Measurements from ENCODE around the gene CGB8.
"Not testable (repeated sequence)": the region's sequence is repeated elsewhere in the genome, so short reads cannot be mapped to it uniquely, and the experiment has no call there.

Gene CGB8

DNA sequence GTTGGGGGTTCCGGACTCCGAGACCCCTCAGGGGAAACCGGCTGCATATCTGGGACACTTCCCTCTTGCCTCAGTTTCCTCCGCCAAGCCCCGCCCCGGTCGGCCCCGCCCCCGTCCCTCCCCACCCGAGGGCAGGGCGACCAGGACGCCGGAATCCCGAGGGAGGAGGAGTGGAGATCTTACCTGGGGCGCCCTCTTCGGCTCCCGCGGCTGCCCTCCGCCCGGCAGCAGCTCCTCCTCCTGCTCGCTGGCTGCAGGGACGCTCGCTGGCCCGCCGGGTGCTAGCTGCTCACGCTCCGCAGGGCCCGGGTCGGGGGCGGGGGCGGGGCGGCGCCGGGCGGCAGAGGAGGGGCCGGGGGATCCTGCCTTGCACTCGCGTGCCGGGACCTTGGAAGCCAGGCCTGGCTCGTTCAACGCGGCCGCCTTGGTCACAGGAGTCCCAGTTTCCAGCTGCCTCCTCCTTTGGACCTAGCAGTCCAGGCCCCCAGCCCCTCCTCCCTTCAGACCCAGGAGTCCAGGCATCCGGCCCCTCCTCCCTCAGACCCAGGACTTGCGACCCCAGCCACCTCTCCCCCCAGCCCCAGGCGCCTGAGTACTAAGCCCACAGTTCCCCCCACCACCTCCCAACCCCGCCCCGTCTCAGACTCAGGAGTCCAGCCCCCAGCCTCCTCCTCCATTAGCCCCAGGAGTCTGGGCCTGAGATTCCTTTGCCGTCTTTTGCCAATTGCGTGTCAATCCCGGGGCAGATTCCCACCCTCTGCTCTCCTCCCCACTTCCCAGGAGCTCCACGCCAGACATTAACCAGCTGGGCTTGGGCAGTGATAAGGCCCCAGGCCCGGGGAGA, 16.1 kb upstream of the CGB8 start, which contains the start of gene NTF4:
NTF4 (minus strand) TSS at position 51 of the 844 bp plus-strand sequence. CDS start 2,821 bp downstream, outside the sequence.
- no peak for DNase-seq

DNA sequence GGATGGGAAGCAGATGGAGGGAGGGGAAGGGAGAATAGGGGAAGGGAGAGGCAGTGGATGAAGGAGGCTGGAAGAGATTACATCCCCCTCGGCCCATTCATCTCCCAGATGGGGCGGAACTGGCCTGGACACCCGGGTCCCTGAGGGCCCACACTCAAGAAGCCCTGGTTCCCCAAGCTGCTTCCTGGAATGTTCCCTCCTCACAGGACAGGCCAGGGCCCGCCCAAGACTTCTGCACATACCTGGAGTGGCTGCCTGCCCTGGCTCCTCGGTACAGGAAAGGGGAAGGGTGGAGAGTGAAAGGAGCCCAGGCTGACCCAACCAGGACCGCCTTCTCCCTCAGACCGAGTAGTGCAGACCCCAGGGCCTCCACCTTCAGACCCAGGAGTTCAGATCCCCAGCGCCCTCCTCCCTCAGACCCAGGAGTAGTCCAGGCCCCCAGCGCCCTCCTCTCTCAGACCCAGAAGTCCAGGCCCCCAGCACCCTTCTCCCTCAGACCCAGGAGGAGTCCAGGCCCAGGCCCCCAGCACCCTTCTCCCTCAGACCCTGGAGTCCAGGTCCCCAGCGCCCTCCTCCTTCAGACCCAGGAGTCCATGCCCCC, 15.2 kb upstream of the CGB8 start:
- DNase-seq: no peak

DNA sequence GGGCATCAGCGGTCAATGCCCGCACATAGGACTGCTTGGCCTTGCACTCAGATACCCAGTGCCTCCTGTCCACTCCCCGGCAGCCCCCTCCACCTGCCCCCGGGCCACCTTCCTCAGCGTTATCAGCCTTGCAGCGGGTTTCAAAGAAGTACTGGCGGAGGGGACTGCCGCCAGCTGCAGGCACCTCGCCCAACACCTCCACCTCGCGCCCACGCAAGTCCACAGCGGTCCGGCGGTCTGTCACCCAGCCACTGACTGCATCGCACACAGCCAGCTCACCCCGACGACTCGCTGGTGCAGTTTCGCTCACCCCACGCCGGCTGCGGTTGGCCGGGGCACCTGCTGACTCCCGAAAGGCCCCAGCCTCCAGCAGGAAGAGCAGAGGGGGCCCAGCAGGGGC, 12.5 kb upstream of the CGB8 start:
- DNase-seq: no peak

DNA sequence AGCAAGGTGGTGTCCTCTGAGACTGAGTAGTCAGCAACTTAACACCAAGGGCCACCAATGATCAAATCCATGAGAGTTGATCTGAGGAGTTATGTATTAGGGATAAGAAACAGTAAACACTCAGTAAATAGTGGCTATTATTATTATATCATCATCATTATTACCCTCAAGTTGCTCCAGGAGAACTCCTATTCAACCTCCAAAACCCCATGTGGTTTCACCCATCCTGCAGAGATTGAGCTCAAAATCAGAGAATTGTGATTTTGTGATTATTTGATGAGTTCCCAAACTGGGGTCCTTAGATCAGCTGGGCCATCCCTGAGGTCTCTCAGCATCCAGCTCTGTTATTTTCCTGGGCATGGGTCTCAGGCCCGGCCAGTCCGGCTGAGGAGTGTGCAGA, 12.1 kb upstream of the CGB8 start:
- no peak for DNase-seq

DNA sequence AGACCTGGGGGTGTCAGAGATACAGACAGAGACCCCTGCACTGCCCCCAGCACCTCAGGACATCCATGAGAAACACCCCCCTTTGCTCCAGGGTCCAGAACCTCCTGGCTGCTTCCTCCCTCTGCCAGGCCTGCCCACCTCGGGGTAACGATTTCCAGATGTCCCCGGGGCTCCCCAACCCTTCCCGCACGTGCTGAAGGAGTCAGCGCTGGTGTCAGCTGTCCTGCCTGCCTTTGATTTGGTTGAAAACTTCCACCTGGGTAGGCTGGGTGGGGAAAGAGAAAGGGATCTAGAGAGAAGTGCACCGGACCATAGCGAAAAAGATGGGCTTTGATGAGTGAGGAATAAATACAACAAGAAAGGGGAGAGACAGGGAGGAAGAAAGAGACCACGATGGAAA, 10.1 kb upstream of the CGB8 start:
- DNase-seq: no peak

DNA sequence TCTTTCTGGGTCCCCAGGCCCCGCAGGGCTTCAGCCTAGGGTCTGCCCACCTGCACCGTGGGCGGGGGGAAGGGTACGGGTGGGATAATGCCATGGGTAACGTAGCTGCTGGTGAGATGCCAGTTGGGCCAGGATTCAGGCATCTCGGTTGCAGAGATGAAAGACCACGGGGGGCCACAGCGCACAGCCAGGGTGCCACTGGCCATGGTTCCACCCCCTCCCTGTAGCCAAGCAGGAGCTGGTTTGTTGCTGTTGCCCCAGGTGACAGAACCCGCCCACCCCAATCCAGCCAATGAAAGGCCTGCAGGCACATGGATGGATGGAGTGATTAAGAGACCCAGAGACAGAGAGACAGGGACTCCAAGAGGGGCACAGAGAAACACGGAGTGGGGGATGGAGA, 9.7 kb upstream of the CGB8 start:
- DNase-seq: no peak

DNA sequence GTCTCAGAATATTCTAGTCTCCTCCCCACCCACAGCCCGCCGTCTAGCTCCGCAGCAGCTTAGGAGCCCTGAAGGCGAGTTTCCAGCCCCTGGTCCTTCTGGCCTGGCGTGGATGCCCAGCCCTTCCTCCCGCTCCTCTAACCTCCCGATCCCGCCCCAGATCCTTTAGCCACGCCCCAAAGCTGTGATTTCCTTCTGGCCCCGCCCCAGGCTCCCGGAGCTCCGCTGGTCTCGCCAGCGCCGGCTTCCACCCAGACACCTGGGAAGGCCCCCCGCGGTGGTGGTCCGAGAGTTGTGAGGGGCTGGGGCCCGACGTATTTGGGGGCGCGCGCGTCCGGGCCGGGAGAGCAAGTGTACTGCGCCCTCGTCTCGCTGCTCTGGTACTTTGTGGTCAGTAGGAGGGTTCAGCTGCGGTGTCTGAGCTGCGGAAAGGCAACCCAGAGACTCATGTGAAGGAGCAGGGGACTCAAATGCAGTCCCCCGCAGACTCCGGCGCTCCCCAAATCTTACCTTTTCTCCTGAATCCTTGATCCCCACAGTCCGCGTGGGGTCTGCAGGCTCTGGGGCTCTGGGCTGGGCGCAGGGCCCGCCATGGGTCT, 8.8 kb upstream of the CGB8 start, which contains the start of gene CGB7:
CGB7 (minus strand) TSS at position 114 of the 599 bp plus-strand sequence. CDS start 2,374 bp downstream, outside the sequence.
- DNase-seq: peak; percentile 39

DNA sequence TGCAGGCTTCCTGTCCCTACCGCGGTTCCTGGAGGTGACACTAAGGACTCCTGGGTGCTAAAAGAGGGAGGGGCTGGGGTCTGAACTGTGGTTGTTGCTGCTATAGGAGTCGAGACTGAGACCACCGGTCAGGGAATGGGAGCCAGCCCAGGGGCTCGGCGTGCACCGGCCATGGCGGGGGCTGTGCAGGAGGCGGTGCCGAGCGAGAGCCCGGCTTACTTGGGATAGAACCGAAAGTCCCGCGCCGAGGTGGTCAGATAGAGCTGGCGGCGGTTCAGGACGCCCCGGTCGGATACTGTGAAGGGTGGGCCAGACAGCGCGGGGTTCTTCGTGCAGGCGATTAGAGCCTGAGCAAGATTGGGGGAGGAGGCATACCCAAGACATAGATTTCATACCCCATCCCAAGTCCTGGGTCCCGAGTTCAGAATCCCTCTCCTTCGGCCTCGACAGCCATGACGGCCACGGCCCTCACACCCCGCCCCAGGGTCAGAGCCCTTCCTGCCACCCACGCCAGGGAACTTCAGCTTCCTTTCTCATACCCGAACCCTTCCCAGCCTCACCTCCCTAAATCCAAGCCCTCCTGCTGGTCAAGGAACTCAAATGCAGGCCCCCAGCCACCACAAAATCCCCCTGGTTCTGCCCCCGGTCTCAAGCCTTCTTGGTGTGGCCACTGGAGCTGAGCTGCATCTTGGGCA, 8.1 kb upstream of the CGB8 start:
- not testable (repeated sequence) for DNase-seq

DNA sequence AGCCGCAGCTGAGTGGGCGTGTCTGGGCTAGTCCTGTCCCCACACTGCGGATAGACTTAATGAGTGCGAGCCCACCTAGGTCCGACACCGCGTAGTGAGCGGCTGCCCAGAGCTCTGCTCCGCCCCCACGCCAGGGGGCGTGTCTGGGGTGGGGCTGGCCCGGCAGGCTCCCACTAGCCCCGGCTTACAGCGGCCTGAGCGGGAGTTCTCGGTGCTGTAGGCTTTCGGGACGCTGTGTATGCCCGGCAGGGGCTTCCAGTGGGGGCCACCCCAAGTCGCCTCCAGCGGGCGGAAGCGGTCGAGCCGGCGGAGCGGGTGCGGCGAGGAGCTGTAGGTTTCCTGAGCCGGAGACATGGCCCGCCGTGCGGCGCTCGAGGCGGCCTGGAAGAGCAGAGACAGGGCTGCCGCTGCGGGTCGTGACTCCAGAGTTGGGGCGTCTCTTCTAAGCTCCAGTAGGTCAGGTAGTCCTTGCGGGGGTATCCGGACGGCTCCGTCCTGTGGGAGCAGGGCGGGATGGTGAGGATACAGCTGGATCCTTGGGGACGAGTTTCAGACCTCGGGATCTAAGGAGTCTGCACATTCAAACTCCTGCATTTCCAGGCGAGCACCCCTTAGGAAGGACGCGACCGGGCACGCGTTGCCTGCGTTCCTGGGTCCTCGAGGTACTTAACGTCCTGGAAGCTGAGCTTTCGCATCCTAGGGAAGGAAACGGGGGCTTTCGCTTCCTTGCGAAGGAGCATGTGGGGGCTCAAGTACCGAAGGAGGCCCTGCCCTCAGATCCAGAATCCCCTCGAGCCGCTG, 7.4 kb upstream of the CGB8 start:
- DNase-seq: peak; percentile 54

DNA sequence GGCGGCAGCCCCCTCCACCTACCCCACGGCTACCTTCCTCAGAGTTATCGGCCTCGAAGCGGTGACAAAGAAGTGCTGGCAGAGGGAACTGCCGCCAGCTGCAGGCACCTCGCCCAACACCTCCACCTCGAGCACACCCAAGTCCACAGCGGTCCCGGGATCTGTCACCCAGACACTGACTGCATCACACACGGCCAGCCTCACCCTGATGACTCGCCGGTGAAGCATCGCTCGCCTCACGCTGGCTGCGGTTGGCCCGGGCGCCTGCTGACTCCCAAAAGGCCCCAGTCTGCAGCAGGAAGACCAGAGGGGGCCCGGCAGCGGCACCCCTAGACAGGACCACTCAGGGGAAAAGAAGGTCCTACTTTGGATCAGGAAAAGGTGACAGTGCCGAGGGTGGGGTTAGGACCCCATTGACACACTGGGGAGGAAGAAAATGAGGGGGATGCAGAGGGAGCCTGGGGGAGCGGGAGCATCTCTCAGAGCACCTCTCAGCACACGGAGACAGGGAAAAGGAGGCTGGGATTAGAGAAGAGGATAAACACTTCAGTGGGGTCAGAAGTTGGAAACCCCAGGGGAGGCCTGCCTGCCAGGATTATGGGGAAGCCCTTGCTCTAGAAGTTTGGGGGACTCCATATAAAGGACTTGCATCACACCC, 1.6 kb upstream of the CGB8 start:
- DNase-seq: not testable (repeated sequence)

DNA sequence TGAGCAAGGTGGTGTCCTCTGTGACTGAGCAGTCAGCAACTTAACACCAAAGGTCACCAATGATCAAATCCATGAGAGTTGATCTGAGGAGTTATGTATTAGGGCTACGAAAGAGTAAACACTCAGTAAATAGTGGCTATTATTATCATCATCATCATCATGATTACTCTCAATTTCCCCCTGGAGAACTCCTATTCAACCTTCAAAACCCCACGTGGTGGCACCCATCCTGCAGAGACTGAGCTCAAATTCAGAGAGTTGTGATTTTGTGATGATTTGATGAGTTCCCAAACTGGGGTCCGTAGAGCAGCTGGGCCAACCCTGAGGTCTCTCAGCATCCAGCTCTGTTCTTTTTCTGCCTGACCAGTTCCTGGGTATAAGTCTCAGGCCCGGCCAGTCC, 923 bp upstream of the CGB8 start:
- not testable (repeated sequence) for DNase-seq

DNA sequence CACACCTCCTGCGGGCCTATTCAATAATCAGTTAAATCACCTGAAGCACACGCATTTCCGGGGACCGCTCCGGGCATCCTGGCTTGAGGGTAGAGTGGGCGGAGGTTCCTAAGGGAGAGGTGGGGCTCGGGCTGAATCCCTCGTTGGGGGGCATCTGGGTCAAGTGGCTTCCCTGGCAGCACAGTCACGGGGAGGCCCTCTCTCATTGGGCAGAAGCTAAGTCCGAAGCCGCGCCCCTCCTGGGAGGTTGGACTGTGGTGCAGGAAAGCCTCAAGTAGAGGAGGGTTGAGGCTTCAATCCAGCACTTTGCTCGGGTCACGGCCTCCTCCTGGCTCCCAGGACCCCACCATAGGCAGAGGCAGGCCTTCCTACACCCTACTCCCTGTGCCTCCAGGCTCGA, 5.4 kb downstream of the CGB8 start, which contains the start of gene CGB5:
CGB5 (plus strand) TSS at position 301 of the 400 bp plus-strand sequence. CDS start 362 bp downstream, outside the sequence.
- not testable (repeated sequence) for DNase-seq

DNA sequence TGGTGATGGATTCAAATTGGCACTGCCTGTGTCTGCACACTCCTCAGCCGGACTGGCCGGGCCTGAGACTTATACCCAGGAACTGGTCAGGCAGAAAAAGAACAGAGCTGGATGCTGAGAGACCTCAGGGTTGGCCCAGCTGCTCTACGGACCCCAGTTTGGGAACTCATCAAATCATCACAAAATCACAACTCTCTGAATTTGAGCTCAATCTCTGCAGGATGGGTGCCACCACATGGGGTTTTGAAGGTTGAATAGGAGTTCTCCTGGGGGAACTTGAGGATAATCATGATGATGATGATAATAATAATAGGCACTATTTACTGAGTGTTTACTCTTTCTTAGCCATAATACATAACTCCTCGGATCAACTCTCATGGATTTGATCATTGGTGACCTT, 6.2 kb downstream of the CGB8 start:
- DNase-seq: not testable (repeated sequence)

DNA sequence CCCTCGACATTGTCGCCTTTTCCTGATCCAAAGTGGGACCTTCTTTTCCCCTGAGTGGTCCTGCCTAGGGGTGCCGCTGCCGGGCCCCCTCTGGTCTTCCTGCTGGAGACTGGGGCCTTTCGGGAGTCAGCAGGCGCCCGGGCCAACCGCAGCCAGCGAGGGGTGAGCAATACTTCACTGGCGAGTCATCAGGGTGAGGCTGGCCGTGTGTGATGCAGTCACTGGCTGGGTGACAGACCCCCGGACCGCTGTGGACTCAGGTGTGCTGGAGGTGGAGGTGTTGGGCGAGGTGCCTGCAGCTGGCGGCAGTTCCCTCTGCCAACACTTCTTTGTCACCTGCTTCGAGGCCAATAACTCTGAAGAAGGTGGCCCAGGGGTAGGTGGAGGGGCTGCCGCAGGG, 6.7 kb downstream of the CGB8 start:
- no peak for DNase-seq

DNA sequence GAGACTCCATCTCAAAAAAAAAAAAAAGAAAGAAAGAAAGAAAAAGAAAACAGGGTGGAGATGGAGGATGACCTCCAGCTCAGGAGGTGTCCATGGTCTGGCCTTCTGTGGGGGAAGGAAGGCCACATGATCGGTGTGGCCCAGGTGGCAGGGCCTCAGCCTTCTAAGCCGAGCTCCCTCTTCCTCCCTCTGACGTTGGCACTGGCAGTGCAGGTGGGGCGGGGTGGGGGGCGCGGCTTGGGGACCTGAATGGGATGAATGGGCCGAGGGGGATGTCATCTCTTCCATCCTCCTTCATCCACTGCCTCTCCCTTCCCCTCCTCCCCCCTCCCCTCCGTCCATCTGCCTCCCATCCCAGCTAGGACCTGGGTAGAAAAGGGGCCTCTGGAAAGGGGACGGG, 9.2 kb downstream of the CGB8 start:
- not testable (repeated sequence) for DNase-seq

DNA sequence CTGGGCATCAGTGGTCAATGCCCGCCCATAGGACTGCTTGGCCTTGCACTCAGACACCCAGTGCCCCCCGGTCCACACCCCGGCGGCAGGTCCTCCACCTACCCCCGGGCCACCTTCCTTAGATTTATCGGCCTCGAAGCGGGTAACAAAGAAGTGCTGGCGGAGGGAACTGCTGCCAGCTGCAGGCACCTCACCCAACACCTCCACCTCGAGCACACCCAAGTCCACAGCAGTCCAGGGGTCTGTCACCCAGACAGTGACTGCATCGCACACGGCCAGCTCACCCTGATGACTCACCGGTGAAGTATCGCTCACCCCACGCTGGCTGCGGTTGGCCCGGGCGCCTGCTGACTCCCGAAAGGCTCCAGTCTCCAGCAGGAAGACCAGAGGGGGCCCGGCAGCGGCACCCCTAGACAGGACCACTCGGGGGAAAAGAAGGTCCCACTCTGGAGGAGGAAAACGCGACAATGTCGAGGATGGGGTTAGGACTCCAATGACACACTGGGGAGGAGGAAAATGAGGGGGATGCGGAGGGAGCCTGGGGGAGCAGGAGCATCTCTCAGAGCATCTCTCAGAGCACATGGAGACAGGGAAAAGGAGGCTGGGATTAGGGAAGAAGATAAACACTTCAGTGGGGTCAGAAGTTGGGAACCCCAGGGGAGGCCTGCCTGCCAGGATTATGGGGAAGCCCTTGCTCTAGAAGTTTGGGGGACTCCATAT, 10.2 kb downstream of the CGB8 start:
- DNase-seq: not testable (repeated sequence)

DNA sequence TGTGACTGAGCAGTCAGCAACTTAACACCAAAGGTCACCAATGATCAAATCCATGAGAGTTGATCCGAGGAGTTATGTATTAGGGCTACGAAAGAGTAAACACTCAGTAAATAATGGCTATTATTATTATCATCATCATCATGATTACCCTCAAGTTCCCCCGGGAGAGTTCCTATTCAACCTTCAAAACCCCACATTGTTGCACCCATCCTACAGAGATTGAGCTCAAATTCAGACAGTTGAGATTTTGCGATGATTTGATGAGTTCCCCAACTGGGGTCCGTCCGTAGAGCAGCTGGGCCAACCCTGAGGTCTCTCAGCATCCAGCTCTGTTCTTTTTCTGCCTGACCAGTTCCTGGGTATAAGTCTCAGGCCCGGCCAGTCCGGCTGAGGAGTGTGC, 10.8 kb downstream of the CGB8 start:
- not testable (repeated sequence) for DNase-seq

DNA sequence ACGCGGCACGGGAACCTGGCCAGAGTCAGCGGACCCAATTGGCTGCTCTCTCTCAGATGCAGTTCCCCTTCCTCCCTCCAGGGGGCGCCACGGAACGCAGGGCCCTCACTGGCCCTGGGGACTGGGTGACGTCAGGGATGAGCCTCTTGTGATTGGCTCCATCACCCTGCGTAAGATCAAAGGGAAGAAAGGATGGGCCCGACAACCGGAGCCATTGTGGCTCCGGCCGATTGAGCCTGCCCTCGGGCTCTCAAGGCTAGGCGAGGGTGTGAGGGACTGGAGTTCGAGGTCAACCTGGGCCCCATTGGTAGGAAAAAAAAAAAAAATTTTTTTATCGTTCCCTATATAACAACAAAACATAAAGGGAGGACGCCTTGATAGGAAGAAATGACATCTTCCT, 12.1 kb downstream of the CGB8 start, which contains the start of gene CGB1:
CGB1 (minus strand) TSS at position 81 of the 400 bp plus-strand sequence. CDS start 184 bp downstream, outside the sequence.
- not testable (repeated sequence) for DNase-seq

DNA sequence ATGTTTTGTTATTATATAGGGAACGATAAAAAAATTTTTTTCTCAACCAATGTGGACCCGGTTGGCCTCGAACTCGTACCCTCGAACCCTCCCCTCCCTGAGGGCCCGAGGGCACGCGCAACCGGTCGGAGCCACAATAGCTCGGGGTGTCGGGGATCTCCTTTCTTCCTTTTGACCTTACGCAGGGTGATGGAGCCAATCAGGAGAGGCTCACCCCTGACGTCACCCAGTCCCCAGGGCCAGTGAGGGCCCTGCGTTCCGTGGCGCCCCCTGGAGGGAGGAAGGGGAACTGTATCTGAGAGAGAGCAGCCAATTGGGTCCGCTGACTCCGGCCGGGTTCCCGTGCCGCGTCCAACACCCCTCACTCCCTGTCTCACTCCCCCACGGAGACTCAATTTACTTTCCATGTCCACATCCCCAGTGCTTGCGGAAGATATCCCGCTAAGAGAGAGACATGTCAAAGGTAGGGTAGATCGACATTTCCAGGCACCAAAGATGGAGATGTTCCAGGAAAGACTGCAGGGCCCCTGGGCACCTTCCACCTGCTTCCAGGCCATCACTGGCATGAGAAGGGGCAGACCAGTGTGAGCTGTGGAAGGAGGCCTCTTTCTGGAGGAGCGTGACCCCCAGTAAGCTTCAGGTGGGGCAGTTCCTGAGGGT, 17.1 kb downstream of the CGB8 start, which contains the start of gene CGB2:
CGB2 (plus strand) TSS at position 249 of the 660 bp plus-strand sequence; CDS start at position 455, 206 bp downstream.
- DNase-seq: peak; percentile 47

DNA sequence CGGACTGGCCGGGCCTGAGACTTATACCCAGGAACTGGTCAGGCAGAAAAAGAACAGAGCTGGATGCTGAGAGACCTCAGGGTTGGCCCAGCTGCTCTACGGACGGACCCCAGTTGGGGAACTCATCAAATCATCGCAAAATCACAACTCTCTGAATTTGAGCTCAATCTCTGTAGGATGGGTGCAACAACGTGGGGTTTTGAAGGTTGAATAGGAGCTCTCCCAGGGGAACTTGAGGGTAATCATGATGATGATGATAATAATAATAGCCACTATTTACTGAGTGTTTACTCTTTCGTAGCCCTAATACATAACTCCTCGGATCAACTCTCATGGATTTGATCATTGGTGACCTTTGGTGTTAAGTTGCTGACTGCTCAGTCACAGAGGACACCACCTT, 18.6 kb downstream of the CGB8 start:
- DNase-seq: not testable (repeated sequence)
